Measurements from ENCODE around the gene BAZ2B. TPM values are rescaled to one million over a fixed set of nuclear protein-coding genes. Genes with fewer than 3 reads are reported as not detected.
"Not testable (repeated sequence)": the region's sequence is repeated elsewhere in the genome, so short reads cannot be mapped to it uniquely, and the experiment has no call there.

The BAZ2B gene
- total RNA-seq, 8 experiments from 2014 or later, result 81.1 to 148 (median 90.2) TPM

DNA sequence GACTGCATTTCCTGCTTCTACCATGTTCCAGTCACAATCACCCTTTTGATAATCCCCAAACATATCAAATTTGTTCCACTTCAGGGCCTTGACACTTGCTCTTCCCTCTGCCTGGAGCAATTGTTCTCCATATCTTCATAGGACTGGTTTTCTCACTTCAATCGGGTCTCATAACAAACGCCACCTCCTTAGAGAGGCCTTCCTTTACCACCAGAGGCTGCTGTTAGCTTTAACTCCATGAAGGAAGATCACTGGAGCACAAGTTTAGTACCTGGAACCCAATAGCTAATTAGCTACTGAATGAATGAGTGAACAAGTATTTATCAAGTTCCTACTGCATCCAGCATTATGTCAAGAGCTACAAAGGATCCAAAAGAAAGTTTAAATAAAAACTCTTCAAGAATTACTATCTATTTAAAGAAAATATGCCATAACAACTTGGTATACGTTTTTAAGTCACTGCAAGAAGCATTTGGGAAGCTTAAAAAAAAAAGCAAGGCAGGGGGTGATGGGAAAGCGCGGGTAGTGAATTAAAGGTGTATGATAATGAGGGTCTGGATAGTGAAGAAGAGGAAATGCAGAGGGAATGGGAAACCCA, 58.8 kb downstream of the BAZ2B start:
- 61 to 97% (median 89%) methylated on average over 2 to 5 of the region's 5 CpGs for WGBS, 10 experiments
- no peaks in the 10 kb centered on the region for H3K4me1 ChIP-seq (replicated peaks in 1 of 2)
- ATAC-seq (replicated peaks in 6 of 8), result peak in 1 of 8 experiments; percentile 32
- H3K27ac ChIP-seq, result no peak overlapping the region
- no peak overlapping the region for H3K4me3 ChIP-seq
- in situ Hi-C loops (cut with MboI; ENCODE audit: low pct_unique_long_range_greater_than_20kb in 2 of 9, low sequenced_read_pairs in 9 of 9, unreplicated experiment in 9 of 9), result no loop called here

DNA sequence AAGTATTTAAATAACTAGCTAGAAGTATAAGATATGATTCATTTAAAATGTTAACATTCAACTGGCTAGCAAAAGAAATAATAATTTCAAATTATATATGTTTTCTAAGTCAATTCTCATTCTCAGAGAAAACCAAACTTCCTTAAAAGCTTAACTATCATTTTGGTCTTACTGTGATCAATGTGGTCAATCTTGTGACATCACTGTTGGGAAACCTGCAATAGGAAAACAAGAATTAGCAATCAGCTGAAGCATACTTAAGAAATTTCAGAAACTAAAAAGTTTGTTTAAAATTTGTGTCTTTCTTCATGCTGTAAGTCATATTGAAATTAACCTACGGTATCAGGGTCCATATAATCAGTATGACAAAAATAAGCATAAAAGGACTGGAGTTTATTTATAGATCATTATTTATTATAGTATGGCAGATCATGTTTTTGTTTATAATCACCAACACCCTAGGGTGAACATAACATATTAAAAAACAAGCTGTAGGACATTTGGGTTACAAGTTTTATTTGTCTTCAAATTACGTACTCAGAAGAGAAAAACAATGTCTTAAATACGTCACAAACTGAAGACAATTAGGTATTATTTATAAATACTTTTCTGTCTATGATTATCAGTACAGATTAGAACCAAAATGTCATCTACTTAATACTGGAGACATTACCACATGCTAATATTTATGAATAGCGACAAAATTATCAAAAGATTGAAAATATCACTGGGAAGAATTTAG, 60.5 kb downstream of the BAZ2B start:
- no peak overlapping the region for H3K4me3 ChIP-seq
- in situ Hi-C loops (cut with MboI; ENCODE audit: low pct_unique_long_range_greater_than_20kb in 2 of 9, low sequenced_read_pairs in 9 of 9, unreplicated experiment in 9 of 9), result no loop called here
- no peak for ATAC-seq (replicated peaks in 6 of 8)
- no peak overlapping the region for H3K27ac ChIP-seq
- no peaks in the 10 kb centered on the region for H3K4me1 ChIP-seq (replicated peaks in 1 of 2)
- WGBS, 10 experiments, result 92 to 100% (median 97%) methylated on average over 2 to 4 of the region's 4 CpGs

DNA sequence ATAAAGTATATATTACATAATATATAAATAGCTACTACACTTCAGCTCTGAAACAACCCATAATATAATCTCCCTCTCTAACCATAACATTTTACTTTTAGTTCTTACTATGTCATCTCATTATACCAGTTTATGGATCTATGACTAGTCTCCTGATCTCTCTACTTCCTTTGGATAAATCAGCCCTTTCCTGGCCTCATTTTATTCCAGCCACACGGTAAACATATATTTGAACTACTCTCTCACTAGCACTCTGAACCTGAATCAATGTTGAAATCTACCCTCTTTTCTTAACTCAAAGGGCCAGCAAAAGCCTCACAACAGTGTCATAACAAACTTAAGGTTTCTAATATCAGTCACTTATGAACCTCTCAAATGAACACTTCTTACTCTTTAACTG, 62.6 kb downstream of the BAZ2B start:
- Histone ChIP-seq H3K4me3 (no peak overlapping the region), H3K4me1 (replicated peaks in 1 of 2) (no peaks in the 10 kb centered on the region), H3K27ac (no peak overlapping the region)
- WGBS, 10 experiments, result 67 to 90% (median 80%) methylated on average over 1 of the region's 1 CpG; no CpG with 5 or more reads in 3 of the 10 experiments
- ATAC-seq (replicated peaks in 6 of 8), result no peak
- in situ Hi-C loops (cut with MboI; ENCODE audit: low pct_unique_long_range_greater_than_20kb in 2 of 9, low sequenced_read_pairs in 9 of 9, unreplicated experiment in 9 of 9), result no loop called here

DNA sequence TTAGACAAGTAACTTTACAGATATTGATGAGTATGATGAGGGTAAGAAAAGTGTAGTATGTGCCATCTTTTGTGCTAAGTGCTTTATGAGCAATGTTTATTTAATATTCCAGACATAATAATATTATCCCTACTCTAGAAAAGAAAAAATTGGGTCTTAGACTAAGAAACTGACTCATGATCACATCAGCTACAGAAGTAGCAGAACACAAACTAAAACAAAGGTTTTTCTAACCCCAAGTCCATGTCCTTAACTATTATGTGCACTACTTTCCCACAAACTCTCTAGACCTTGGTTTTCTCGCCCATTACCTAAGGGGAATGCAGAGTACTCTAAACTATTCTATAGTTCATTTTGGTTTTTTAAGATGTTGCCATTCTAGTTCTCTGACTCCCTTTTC, 64.5 kb downstream of the BAZ2B start:
- no peak for ATAC-seq (replicated peaks in 6 of 8)
- no peak overlapping the region for H3K4me3 ChIP-seq
- in situ Hi-C loops (cut with MboI; ENCODE audit: low pct_unique_long_range_greater_than_20kb in 2 of 9, low sequenced_read_pairs in 9 of 9, unreplicated experiment in 9 of 9), result no loop called here
- 100% methylated on average over 1 of the region's 1 CpG; no CpG with 5 or more reads in 1 of the 10 experiments for WGBS, 10 experiments
- no peaks in the 10 kb centered on the region for H3K4me1 ChIP-seq (replicated peaks in 1 of 2)
- H3K27ac ChIP-seq, result no peak overlapping the region

DNA sequence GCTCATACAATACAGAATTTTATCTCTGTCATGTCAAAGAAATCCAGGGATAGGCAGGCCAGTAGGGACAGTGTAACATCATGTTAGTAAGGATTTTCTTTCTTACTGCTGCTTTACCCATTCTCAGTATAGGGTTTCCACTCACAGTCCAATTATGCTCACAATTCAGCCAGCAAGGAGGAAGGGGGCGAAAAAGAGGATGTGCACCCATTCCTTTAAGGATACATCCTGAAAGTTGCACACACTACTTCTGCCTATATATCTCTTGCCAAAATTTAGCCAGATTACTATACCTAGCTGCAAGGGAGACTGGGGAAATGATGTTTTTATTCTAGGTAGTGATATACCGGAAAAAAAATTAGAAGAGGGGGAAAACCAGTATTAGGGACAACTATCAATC, 66.1 kb downstream of the BAZ2B start:
- no peaks in the 10 kb centered on the region for H3K4me1 ChIP-seq (replicated peaks in 1 of 2)
- no peak overlapping the region for H3K4me3 ChIP-seq
- WGBS, 10 experiments, result 83 to 100% (median 100%) methylated on average over 1 to 2 of the region's 2 CpGs; no CpG with 5 or more reads in 3 of the 10 experiments
- in situ Hi-C loops (cut with MboI; ENCODE audit: low pct_unique_long_range_greater_than_20kb in 2 of 9, low sequenced_read_pairs in 9 of 9, unreplicated experiment in 9 of 9), result no loop called here
- H3K27ac ChIP-seq, result no peak overlapping the region
- ATAC-seq (replicated peaks in 6 of 8), result no peak

DNA sequence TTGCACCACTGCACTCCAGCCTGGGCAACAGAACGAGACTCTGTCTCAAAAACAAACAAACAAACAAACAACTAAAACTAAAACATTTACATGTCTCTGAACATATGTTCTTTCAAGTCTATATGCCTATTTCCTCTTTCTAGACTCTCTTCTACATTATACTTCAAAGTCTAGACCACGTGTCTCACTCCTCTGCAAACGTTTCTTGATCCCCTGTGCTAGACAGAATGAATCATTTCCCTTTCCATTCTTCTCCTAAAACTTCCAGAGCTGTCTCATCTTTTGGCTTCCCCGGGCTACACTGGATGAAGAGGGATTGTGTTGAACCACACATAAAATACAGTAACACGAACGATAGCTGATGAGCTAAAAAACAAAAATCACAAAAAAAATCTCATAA, 67.1 kb downstream of the BAZ2B start:
- Histone ChIP-seq H3K4me3 (no peak overlapping the region), H3K4me1 (replicated peaks in 1 of 2) (no peaks in the 10 kb centered on the region), H3K27ac (no peak overlapping the region)
- in situ Hi-C loops (cut with MboI; ENCODE audit: low pct_unique_long_range_greater_than_20kb in 2 of 9, low sequenced_read_pairs in 9 of 9, unreplicated experiment in 9 of 9), result no loop called here
- WGBS, 10 experiments, result 74 to 100% (median 100%) methylated on average over 2 to 5 of the region's 6 CpGs; no CpG with 5 or more reads in 1 of the 10 experiments
- ATAC-seq (replicated peaks in 6 of 8), result no peak

DNA sequence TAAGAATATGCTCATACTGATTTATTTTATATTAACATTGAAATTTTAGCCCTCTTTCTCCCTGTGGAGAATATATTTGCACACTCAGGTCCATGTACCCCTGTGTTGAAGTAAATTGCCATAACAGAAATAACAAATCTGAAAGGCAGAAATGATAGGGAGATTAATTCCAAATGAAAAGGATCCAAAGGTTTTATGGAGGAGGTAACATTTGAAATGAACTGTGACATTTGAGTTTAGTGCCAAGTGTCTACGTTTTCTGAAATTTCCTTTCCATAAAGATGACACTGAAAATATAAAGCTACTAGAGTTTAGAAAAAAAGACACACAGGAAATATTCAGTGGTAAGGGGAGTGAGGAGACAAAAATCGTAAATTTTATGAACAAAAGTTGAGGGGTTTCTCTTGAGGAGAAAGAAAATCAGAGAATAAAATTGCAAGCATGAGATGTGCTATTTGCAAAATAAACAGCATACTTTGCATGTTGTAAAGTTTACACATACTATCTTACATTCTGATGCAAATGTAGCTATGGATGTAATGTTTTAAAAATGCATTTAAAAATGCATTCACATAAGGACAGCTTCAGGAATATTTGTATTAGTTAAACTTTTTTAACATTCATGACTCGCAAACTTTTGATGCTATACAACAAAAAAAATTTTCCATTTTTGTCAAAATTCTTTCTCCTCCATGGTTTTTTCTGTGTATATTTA, 69.5 kb downstream of the BAZ2B start:
- in situ Hi-C loops (cut with MboI; ENCODE audit: low pct_unique_long_range_greater_than_20kb in 2 of 9, low sequenced_read_pairs in 9 of 9, unreplicated experiment in 9 of 9), result no loop called here
- Histone ChIP-seq H3K27ac (no peak overlapping the region), H3K4me3 (no peak overlapping the region), H3K4me1 (replicated peaks in 1 of 2) (no peaks in the 10 kb centered on the region)
- WGBS, 10 experiments, result 20 to 100% (median 89%) methylated on average over 1 to 3 of the region's 3 CpGs
- ATAC-seq (replicated peaks in 6 of 8), result peak in 3 of 8 experiments; percentile 31 to 83 (median 32)

DNA sequence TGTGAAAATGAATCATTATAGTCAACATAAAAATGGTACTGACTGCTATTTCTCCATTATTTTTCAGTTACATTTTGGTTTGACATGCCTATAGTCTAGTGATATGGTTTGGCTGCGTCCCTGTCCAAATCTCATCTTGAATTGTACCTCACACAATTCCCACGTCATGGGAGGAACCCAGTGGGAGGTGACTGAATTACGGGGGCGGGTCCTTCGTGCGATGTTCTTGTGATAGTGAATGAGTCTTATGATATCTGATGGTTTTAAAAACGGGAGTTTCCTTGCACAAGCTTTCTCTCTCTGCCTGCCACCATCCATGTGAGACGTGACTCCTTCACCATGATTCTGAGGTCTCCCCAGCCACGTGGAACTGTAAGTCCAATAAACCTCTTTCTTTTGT, 70.3 kb downstream of the BAZ2B start:
- Histone ChIP-seq H3K4me1 (replicated peaks in 1 of 2) (no peaks in the 10 kb centered on the region), H3K4me3 (no peak overlapping the region), H3K27ac (no peak overlapping the region)
- in situ Hi-C loops (cut with MboI; ENCODE audit: low pct_unique_long_range_greater_than_20kb in 2 of 9, low sequenced_read_pairs in 9 of 9, unreplicated experiment in 9 of 9), result no loop called here
- peak in 1 of 8 experiments; percentile 71 for ATAC-seq (replicated peaks in 6 of 8)
- WGBS, 10 experiments, result 66 to 95% (median 88%) methylated on average over 2 to 8 of the region's 9 CpGs; no CpG with 5 or more reads in 4 of the 10 experiments

DNA sequence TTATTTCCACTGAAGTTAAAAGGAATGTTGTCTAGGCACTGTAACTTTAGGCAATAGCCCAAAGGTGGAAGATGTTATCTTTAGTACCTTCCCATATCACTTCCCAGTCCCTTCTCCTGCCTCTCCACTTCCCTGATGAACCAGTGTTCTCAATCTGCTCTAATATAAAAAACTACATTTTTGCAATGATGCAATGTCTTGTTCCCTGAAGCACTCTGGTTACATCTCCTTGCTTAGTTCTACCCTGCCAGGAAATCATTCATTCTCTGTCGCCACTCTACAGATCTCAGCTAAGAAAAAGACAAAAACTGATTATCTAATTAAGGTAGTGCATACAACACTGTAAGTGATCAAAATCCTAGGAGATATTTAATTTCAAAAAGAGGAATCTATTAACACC, 71.3 kb downstream of the BAZ2B start:
- in situ Hi-C loops (cut with MboI; ENCODE audit: low pct_unique_long_range_greater_than_20kb in 2 of 9, low sequenced_read_pairs in 9 of 9, unreplicated experiment in 9 of 9), result no loop called here
- Histone ChIP-seq H3K27ac (no peak overlapping the region), H3K4me3 (no peak overlapping the region), H3K4me1 (replicated peaks in 1 of 2) (no peaks in the 10 kb centered on the region)
- WGBS, 10 experiments, result 100% methylated on average over 1 of the region's 1 CpG; no CpG with 5 or more reads in 4 of the 10 experiments
- peak in 5 of 8 experiments; percentile 37 to 73 (median 66) for ATAC-seq (replicated peaks in 6 of 8)

DNA sequence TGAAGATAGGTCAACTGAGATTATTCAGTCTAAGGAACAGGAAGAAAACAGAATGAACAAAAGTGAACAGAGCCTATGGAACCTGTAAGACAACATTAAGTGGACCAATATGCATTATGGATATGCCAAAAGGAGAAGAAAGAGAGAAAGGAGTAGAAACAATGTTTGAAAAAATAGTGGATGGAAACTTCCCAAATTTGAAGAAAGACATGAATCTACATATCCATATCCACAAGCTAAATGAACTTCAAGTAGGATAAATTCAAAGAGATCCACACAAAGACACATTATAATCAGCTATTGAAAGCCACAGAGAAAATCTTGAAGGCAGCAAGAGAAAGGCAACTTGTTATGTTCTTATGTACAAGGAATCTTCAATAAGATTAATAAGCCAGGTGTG, 74.2 kb downstream of the BAZ2B start:
- Histone ChIP-seq H3K27ac (no peak overlapping the region), H3K4me3 (no peak overlapping the region), H3K4me1 (replicated peaks in 1 of 2) (no peaks in the 10 kb centered on the region)
- in situ Hi-C loops (cut with MboI; ENCODE audit: low pct_unique_long_range_greater_than_20kb in 2 of 9, low sequenced_read_pairs in 9 of 9, unreplicated experiment in 9 of 9), result no loop called here
- no peak for ATAC-seq (replicated peaks in 6 of 8)

DNA sequence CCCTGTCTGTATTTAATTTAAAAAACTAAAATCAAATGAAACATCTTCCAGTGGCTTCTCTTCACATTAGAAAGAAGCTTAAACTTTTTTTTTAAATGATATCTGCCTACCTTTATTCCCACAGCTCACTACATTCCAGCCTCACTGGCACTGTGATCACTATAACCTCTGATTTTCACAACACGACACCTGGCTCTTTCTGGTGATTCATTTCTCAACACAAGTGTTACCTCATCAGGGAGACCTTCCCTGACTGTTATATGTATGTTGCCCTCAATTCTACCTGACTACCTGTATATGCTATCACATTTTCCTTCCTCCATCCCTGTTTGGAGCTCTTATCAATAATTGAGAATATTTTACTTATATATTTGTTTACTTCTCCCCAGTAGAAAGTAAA, 76.6 kb downstream of the BAZ2B start:
- ATAC-seq (replicated peaks in 6 of 8), result no peak
- no peak overlapping the region for H3K27ac ChIP-seq
- no peaks in the 10 kb centered on the region for H3K4me1 ChIP-seq (replicated peaks in 1 of 2)
- in situ Hi-C loops (cut with MboI; ENCODE audit: low pct_unique_long_range_greater_than_20kb in 2 of 9, low sequenced_read_pairs in 9 of 9, unreplicated experiment in 9 of 9), result no loop called here
- no peak overlapping the region for H3K4me3 ChIP-seq
- 89 to 100% (median 100%) methylated on average over 1 of the region's 1 CpG; no CpG with 5 or more reads in 2 of the 10 experiments for WGBS, 10 experiments

DNA sequence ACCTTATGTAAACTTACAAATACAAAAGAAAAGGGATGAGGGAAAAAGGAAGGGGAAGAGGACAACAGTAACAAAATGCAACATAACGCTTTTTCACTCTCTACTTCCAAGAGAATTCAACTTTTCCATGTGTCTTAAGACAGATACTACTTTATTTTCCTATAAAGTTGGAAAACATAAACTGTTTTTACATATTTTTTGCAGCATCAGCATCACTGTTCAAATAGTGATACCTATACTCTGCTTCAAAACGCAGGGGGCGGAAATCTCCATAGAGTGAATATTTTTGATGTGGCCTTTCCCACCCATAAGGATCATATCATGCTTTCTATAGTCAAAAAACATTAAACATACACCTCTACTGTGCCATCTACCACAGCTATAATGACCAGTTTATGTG, 77.5 kb downstream of the BAZ2B start:
- WGBS, 10 experiments, result 90 to 100% (median 97%) methylated on average over 1 to 3 of the region's 3 CpGs; no CpG with 5 or more reads in 1 of the 10 experiments
- no peak for ATAC-seq (replicated peaks in 6 of 8)
- no peak overlapping the region for H3K4me3 ChIP-seq
- H3K4me1 ChIP-seq (replicated peaks in 1 of 2), result no peaks in the 10 kb centered on the region
- no peak overlapping the region for H3K27ac ChIP-seq
- in situ Hi-C loops (cut with MboI; ENCODE audit: low pct_unique_long_range_greater_than_20kb in 2 of 9, low sequenced_read_pairs in 9 of 9, unreplicated experiment in 9 of 9), result no loop called here

DNA sequence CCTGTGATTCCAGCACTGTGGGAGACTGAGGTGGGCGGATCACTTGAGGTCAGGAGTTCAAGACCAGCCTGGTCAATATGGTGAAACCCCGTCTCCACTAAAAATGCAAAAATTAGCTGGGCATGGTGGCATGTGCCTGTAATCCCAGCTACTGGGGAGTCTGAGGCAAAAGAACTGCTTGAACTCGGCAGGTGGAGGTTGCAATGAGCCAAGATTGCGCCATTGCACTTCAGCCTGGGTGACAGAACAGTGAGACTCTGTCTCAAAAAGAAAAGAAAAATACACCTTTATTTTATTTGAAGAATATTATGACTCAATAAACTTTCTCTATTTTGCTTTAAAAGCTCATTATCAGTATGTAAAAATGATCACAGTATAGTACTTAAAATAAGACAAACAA, 81.1 kb downstream of the BAZ2B start:
- ATAC-seq (replicated peaks in 6 of 8); H3K27ac ChIP-seq; in situ Hi-C loops (cut with MboI; ENCODE audit: low pct_unique_long_range_greater_than_20kb in 2 of 9, low sequenced_read_pairs in 9 of 9, unreplicated experiment in 9 of 9); H3K4me3 ChIP-seq: not testable (repeated sequence)
- peaks cover 5 to 13% of the 10 kb centered on the region in 2 donors for H3K4me1 ChIP-seq (replicated peaks in 1 of 2)
- 83 to 100% (median 91%) methylated on average over 1 to 4 of the region's 4 CpGs; no CpG with 5 or more reads in 3 of the 10 experiments for WGBS, 10 experiments
